ENCODE measurements around the gene CAND2. TPM values are rescaled to one million over a fixed set of nuclear protein-coding genes. Genes with fewer than 3 reads are reported as not detected.
A peak's percentile ranks its signal among the peaks of the same experiment; 100 is the strongest.

The CAND2 gene
- total and polyA plus RNA-seq, 9 of the 15 experiments (the other 6 are each of a cell fraction or from before 2014, with no cell fraction given) = 0.91 to 14.9 (median 4.3) TPM

GRCh38 chr3:12841149-12841969, 44.9 kb downstream of the CAND2 start, which contains the start of gene RPL32 (continued):
- TF ChIP-seq ZNF695 (CRISPR knock-in tag; IDR thresholded peaks at IDR 0.05) (no peak), ZFP1 (CRISPR knock-in tag; IDR thresholded peaks at IDR 0.05) (no peak), SNAPC5 (CRISPR knock-in tag; IDR thresholded peaks at IDR 0.05) (no peak), BACH1 (tag; IDR thresholded peaks at IDR 0.05) (peak; percentile 43; the same call in 1 of the 2 replicates), MXD1 (CRISPR knock-in tag; IDR thresholded peaks at IDR 0.05; ENCODE audit: borderline replicate concordance, poor library complexity, severe bottlenecking) (no peak), CTCFL (IDR thresholded peaks at IDR 0.05; ENCODE audit: borderline replicate concordance, insufficient read depth, low read depth, low read length, poor library complexity, severe bottlenecking) (peak; percentile 86), ARID3A (IDR thresholded peaks at IDR 0.05; ENCODE audit: borderline replicate concordance, low read depth, low read length) (0 out of 2 replicates have a peak, but pooled peaks have one; percentile 10), FOSL1 (tag; conservative IDR thresholded peaks at IDR 0.05) (no peak; the same call in 1 of the 2 replicates), FOS (IDR thresholded peaks at IDR 0.05; ENCODE audit: extremely low read depth, insufficient read length) (no peak), ZBTB49 (CRISPR knock-in tag; IDR thresholded peaks at IDR 0.05; ENCODE audit: borderline replicate concordance) (no peak; the same call in none of the 2 replicates), KAT8 (IDR thresholded peaks at IDR 0.05; ENCODE audit: low read depth) (peak; percentile 62; the same call in 1 of the 2 replicates), HMGN3 (IDR thresholded peaks at IDR 0.05; ENCODE audit: borderline replicate concordance, extremely low read depth, insufficient read length, low read depth, low read length) (no peak), RB1 (IDR thresholded peaks at IDR 0.05; ENCODE audit: low read depth) (peak; percentile 79), MBD2 (IDR thresholded peaks at IDR 0.05; ENCODE audit: borderline replicate concordance, low read depth) (peak; percentile 89), CEBPB (tag; IDR thresholded peaks at IDR 0.05) (peak; percentile 86)

Data from K562 (cell line).